HG03460 (cell line): ENCODE data around the gene CAMK2A.
"Not testable (repeated sequence)": the region's sequence is repeated elsewhere in the genome, so short reads cannot be mapped to it uniquely, and the experiment has no call there.

Source experiments
- ATAC-seq: cut with Tn5 transposase; IDR thresholded peaks from one replicate; pipeline ENCODE4 v1.9.1; 2021; ENCODE audit not compliant: unreplicated experiment

CAMK2A gene

DNA sequence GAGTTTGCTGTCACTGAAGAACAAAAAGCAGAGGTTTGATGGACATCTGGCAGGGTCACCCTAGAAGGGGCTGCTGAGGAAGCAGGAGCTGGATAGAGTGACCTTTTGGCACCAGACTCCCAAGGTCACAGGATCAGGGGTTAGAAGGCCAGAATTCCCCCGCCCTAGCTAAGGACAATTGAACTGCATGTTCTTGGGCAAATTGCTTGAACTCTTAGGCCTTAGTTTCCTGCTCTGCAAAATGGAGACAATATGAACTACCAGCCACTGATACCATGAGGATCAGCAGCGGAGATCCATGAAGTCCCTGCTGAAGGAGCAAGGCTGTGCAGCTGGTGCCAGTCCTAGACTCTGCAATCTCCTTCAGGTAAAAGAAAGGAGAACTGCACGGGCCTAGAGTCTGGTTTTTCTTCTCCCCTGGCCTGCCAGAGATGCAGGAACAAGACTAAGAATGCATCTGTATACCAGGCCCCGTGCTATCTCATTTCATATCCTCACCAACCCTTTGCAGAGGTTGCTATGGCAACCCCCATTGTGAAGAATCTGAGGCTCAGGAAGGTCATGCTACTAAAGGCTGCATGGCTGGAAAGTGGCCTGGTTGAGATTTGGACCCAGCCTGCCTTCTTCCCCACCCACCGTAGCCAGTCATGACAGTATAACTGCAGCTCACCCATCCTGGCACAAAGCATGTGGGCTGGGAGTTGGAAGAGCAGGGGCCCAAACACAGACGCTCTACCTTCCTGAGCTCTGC, 33.7 kb downstream of the CAMK2A start:
- ATAC-seq, result no peak

DNA sequence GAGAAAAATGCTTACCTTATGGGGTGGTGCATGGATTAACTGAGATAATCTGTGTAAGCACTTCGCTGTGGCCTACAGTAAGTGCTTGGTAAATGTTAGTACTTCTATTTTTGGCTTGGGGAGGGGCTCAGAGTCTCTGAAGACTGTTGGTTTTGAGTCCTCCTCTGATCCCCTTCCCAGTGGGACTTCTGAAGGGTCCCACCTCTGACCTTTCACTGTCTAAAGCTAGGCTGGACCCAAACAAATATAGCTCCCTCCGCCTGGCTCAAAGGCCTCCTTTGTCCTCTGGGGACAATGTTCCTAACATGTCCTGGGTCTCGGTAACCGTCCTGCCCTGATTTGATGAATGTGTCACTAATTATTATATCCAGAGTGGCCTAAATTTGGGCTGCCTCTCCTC, 34.8 kb downstream of the CAMK2A start:
- no peak for ATAC-seq

DNA sequence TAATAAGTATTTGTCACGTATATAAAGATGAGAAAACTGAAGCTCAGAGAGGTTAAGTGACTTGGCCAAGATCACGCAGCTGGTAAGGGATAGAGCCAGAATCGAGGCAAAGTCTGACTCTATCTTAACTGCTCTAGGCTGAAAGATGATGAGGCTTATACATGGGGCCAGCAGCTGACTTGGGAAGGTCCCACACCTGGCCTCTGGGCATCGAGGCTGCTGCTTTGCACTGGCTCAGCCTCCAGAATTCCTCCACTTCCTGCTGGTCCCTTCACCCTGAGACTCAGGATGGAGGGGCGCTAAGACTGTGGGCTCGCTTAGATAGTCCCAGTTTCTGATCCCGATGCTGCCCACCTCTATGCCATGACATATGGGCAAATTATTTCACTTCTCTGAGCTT, 35.2 kb downstream of the CAMK2A start:
- no peak for ATAC-seq

DNA sequence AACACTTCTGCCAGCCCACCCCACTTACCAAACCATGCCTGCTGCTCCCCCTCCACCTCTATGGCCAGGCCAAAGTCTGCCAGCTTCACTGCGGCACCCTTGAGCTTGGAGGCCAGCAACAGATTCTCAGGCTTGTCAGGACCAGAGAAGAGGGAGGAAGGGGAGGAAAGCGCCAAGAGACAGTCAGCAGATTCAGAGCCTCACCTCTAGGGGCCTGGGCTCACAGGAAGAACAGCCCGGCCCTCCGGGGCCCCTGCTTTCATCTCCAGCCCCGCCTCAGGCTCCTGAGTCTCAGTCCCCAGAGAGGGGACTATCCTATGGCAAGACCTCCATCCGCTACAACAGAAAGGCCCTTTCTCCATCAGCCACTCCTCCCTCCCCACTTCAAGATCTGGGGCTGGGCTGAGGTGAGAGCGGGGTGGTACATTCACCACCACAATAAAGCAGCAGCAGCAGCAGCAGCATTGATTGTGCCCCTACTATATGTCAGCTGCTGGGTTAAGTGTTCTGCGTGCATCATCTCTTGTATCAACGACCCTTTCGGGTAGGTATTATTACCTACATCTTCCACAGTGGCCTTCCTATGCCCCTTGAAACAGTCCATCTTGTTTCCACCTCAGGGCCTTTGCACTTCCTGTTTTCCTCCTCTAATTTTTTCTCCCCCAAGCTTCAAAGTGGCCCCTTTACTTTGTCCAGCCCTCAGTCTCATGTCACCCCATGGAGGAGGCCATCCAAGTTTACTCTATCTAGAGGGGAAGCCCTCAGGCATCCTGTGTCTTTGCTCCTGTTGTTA, 36.0 kb downstream of the CAMK2A start:
- ATAC-seq, result no peak

DNA sequence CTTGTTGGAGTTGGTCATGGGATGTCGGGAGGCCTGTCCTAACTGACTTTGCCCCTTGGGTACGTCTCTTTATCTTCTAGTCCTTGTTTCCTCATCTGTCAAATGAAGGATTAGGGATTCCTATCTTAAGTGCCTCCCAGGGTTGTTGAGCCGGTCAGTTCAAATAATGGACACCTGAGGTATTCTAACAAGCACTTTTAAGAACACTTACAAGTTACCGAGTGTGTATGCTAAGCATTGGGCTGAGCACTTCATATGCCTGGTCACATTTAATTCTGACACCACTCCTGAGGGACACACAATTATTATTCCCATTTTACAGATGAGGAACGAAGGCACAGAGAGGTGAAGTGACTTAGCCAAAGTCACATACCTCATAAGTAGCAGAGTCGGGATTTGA, 37.1 kb downstream of the CAMK2A start:
- no peak for ATAC-seq

DNA sequence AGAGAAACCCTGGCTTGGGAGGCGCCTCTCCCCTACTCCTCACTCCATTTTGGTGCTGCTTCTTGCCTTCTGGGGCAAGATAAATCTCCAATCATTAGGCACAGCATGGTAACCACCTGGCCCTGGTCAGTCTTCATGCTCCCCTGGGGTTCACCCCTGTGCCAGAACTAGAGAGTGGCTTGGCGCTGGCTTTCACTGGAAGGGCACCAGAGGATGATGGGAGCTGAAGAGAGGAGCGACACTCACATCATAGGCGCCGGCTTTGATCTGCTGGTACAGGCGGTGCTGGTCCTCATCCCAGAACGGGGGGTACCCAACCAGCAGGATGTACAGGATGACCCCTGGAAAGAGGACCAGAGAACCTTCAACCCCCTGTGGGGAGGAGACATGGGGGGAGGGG, 38.1 kb downstream of the CAMK2A start:
- ATAC-seq, result no peak

DNA sequence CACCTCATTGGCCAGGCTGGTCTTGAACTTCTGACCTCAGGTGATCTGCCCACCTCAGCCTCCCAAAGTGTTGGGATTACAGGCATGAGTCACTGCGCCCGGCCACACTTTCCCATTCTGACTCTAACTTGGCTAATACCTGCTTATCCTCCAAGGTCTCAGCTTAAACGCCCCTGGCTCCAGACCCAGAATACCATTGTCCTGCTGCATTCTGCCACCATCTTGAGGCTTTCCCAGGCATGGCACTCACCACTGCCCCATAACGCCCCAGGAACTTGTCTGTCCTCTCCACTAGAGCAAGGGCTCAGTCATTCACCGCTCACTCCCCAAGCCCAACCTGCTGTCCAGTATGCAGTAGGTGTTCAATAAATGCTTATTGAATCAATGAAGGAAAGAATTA, 39.8 kb downstream of the CAMK2A start:
- no peak for ATAC-seq

DNA sequence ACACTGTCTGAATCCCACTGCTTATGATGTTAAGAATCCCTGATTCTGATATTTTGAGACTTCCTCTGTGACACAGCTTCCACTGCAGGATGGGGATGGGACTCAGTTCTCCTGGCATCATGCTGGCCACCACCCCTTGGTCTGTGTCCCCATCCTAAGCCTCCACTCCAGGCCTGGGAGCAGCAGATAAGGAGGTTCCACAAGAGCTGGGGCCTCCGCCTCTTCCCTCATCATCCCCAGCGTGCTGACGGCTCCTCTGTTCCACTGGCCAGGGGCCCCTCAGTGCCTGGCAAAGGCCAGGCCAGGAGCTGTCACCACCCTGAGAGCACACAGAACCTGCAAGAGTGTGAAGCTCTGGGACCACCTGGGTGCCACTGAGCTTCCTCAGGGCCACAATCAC, 40.6 kb downstream of the CAMK2A start:
- no peak for ATAC-seq

DNA sequence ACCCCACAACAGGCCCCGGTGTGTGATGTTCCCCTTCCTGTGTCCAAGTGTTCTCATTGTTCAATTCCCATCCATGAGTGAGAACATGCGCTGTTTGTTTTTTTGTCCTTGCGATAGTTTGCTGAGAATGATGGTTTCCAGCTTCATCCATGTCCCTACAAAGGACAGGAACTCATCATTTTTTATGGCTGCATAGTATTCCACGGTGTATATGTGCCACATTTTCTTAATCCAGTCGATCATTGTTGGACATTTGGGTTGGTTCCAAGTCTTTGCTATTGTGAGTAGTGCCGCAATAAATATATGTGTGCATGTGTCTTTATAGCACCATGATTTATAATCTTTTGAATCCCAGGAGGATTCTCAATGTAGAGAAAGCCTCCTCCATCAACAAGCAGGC, 41.1 kb downstream of the CAMK2A start:
- not testable (repeated sequence) for ATAC-seq

DNA sequence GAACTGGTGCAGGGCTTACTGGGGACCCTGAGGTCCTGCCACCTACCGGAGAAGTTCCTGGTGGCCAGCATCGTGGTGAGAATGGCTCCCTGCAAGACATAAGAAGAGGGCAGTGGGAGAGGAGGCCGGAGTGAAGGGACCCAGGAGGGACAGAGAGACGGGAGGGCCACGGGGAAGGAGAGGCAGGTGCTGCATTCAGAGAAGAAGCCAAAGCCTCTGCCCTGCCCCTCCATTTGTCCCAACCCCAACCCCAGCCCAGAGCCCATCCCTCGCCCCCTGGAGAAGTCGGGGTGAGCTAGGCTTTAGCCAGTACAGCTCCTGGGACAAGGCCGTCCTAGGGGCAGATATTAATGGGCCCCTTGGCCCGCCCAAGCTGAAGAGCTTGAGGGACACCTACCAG, 41.8 kb downstream of the CAMK2A start:
- ATAC-seq, result no peak

DNA sequence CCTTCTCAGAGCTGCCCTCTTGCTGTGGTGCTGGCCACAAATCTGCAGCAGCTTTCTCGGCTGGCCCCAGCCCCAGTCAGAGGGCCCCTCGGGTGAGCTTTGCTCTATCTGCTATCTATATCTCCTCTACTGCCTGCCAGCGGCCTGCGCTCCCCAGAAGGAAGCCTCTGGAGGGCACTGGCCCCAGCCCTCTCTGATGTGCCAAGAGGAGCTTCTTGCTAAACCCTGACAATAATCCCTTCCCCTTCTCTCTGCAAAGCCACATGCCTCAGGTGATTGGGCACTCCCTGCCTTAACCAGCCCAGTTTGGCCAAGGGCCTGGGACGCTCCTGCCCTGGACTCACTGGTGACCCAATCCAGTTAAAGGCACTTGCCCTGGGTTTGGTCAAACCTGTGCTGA, 42.7 kb downstream of the CAMK2A start:
- no peak for ATAC-seq

DNA sequence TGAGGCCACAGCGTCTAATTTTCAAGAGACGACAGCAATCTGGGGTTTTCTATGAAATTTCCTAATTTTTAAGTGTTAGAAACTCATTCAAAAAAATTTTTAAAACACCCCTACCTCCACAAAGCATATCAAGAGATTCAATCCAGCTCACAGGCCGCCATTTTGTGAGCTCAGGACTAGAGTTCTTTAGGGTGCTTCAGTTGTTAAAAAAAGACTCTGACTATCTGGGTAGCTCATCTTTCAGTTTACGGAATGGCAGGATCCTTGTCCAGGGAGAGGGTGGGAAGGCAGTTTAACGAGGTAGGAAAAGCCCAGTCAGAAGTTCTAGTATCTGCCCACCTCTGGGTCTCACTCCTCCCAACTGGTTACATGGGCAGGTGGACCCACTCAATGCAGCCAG, 43.1 kb downstream of the CAMK2A start:
- no peak for ATAC-seq

DNA sequence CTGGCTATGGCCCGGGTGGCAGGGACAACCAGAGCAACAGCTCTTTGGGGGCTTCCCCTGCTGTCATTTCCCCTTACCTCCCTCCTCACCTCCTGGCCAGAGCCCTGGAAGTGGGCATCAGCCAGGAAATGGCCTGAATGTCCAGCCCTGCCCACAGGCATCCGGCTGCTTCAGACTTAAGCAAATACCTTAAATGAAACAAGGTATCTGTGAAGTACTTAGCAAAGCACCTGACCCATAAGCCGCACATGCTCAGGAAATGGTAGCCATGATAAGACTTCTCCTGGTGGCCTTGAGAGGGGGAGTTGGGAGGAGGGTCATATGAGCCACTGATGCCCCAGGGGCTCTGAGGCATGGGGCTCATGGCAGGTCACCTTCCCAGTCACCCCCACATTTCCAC, 43.8 kb downstream of the CAMK2A start:
- ATAC-seq, result no peak

DNA sequence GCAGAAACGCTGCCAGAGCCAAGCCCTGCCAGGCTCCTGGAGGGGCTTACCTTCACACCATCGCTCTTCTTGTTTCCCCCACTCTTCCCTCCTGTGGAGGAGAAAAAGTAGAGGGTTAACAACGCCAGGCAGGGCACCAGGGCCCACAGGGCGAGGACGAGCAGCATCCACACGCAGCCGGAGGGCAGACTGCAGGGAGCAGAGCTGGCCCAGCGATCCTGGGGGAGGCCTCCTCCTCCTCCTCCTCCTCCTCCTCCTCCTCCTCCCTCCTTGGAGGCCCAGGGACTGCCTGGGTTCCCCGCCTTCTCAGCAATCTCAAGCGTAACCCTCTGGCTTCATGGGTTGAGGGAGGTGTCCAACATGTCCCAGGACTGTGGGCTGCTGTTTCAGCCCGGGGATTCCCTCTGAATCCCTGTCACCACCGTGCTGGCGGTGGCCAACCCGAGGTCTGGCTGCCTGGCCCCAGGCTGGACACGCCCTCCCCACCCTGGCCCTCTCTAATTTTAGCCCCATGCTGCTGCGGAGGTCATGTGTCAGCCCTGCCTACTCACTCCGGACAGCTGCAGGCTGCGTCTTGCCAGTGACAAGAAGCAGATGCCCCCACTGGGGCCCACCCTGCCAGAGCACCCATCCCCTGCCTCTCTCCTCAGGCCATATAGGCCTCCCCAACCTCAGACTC, 44.3 kb downstream of the CAMK2A start:
- ATAC-seq, result no peak

DNA sequence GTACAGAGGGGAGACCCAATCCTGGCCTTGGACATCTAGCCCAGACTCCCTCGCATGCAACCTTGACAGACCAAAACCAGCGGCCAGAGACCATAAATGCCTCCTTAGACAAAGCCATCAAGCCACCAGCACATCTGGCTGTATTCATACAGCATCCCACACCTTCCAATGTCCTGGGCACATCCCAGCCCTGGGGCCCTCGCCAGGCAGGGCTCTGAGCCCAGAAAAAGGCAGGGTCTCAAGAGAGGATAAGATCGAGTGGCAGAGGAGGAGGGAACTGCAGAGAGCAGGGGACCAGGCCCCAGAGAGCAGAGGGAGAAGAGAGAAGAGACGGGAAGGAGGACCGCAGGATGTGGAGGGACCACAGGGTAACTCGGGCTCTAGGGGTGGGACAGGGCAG, 45.4 kb downstream of the CAMK2A start:
- no peak for ATAC-seq

DNA sequence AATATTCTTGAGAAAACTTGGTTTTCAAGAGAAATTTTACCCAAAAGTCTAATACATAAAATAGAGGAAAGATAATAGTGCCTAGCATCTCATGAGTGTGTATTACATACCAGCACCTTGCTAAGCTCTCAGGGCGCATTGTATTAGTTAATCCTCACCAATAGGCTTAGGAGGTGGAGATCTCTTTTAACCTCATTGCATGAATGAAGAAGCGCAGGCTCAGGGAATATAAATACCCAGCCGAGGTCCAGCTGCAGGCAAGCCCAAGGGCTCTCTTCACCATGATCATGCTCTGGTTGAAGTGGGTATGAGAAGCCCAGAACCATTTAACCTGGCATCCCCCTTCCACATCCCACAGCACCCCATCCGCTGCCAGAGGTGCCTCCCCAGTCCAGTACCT, 46.0 kb downstream of the CAMK2A start:
- no peak for ATAC-seq

DNA sequence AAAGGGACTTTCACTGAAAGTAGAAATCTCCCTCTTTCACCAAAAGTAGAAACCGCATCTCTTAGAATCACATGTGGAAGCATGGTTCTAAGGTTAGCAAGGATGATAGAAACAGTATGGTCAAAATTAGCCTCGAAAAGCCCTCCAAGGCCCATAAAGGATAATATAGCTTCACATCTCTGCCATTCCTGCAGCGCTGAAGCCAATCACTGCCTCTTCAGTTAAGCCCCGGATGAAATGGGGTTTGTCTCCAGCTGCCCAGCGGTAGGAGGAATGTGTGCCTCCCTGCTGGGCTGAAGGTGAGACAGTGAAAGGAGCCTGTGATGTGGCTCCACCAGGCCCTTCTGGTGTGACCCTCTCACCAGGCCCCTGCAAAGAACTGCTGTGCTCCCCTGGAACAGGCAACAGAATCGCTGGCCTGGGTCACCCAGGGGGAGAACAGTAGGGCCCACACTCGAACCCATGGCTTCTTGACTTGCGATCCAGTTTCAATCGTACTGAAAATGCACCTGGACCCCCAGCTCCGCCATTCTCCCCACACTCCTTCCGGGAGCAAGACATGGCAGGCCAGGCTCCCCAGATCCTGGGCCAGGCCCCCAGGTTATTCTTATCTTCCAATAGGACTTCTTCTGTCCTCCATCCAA, 47.2 kb downstream of the CAMK2A start:
- no peak for ATAC-seq

DNA sequence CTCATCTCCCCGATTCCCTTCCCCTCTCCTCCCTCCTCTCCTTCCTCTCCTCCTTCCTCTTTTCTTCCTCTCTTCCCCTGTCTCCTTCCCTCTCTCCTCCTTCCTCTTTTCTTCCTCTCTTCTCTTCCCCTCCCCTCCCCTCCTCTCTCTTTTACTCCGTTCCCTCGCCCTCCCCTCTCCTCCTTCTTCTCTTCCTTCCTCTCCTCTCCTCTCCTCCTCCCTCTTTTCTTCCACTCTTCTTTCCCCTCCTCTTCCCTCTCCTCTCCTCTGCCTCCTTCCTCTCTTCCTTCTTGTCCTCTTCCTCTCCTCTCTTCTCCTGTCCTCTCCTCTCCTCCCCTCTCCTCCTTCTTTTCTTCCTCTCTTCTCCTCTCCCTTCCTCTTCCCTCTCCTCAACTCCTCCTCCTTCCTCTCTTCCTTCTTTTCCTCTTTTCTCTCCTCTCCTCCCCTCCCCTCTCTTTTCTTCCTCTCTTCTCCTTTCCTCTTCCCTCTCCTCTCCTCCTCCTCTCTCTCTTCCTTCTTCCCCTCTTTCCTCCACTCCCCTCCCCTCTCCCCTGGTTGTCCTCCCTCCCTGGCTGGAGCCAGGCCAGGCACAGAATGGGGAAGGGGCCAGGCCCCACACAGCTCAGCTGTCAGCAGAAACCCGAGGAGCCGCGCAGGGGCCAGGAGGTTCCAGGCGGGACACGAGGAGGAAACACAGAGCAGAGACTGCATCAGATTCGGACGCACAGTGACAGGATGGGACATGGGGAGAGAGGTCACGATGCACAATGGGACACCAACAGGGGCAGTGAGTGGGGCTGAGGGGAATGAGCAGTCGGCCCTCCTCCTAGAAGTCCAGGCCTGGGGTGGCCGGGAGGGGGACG, 48.0 kb downstream of the CAMK2A start:
- ATAC-seq, result no peak

DNA sequence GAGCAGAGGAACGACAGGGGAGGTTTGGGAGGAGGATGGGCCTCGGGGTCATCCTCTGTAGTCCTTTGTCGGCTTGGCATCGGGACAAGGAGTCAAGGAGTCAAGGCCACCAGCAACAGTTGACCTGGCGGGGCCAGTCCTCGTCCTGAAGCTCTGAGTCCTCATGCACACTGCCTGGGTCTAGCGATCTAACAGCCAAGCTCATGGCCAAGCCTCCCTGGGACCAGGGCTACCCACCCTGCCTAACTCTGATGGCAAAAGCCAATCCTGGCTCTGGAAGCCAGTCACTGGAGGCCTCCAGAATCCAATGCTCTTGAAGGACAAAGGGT, 49.8 kb downstream of the CAMK2A start:
- ATAC-seq, result no peak

DNA sequence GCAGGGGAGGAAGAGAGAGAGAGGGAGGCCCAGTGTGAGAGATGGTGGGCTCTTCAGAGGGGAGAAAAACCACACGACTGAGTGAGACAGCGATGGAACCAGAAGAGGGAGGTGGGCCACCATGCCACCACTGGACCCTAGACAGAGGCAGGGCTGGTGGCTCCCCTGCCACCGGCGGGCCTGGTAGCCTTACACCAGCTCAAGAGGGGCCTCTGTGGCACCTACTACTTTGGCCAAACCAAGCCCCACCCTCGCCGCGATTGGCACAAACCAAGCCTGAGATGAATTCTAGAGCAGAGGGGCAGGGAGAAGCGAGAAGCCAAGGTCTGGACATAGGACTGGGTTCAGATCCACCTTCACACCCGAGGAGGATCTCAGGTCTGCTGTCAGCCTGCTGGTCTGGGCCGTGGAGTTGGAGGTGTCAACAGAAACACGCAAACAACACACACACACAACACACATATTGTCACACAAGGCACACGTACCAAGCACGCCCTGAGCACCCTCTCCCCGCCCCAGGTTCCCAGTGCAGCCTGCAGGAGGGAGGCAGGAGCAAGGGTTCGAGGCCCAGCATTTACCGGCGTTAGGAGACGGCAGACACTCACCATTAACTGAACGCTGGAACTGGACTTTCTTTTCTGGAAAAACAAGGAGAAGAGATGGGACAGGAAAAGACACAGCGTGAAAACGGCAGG, 50.3 kb downstream of the CAMK2A start:
- no peak for ATAC-seq
